Thoracic aorta (tissue), 2 donors: Measurements from ENCODE around the gene DOK6. TPM values are rescaled to one million over a fixed set of nuclear protein-coding genes. Genes with fewer than 3 reads are reported as not detected.
"Not testable (repeated sequence)": the region's sequence is repeated elsewhere in the genome, so short reads cannot be mapped to it uniquely, and the experiment has no call there.

ENCODE experiments used
- ATAC-seq: fragments of 150-250 bp; one replicate; pipeline ENCODE4 v1.8.0; 2017; ENCODE audit warnings: low read depth; ENCODE audit not compliant: insufficient number of reproducible peaks, low FRiP score
- DNase-seq: peaks from one replicate; pipeline ENCODE4 v3.0.0-alpha.2; 2020; ENCODE audit warnings: low spot score
- H3K27ac ChIP-seq, 2 donors: fragments of 200-600 bp; sonication (generic); 1 replicate in 1 of 2; 2 replicates in 1 of 2; pipeline ENCODE4 v1.5.1; 2016; ENCODE audit warnings: mild to moderate bottlenecking in 2 of 2, moderate library complexity in 2 of 2
- H3K27me3 ChIP-seq: fragments of 200-600 bp; sonication (generic); replicated peaks from 2 replicates; pipeline ENCODE4 v1.6.0; 2016; ENCODE audit warnings: mild to moderate bottlenecking; ENCODE audit not compliant: insufficient read depth
- H3K36me3 ChIP-seq: fragments of 200-600 bp; sonication (generic); one replicate; pipeline ENCODE4 v1.5.1; 2016
- H3K4me1 ChIP-seq, 2 donors: fragments of 200-600 bp; sonication (generic); 1 replicate in 1 of 2; 2 replicates in 1 of 2; pipeline versions ENCODE4 v1.5.1 to v1.6.0; 2016; ENCODE audit warnings: low read depth in 2 of 2, mild to moderate bottlenecking in 1 of 2; ENCODE audit not compliant: control insufficient read depth in 1 of 2
- H3K4me3 ChIP-seq: fragments of 200-600 bp; sonication (generic); 2 replicates; pipeline ENCODE4 v1.5.1; 2016; ENCODE audit warnings: mild to moderate bottlenecking
- H3K9me3 ChIP-seq: fragments of 200-600 bp; sonication (generic); 2 replicates; pipeline ENCODE4 v1.5.1; 2016
- CTCF ChIP-seq: fragments of 200-600 bp; sonication (generic); IDR thresholded peaks from one replicate; pipeline ENCODE4 v1.5.1; 2019; ENCODE audit warnings: antibody characterized with exemption
- total RNA-seq, 2 donors: library from RNA; depleted of rRNA; stranded (reverse); fragments of >200 nt; gene quantifications; one replicate each; pipeline versions ENCODE4 v1.1.0 to v1.2.3, GENCODE V29; 2016

Gene DOK6
- total RNA-seq, 2 donors from 2014 or later = 2.0 to 2.1 TPM

GRCh38 chr18:69872661-69873060 lies 472.0 kb downstream of the DOK6 start:
- Histone ChIP-seq H3K9me3 (no peaks in the 10 kb centered on the region), H3K4me1 (no peaks in the 10 kb centered on the region), H3K4me3 (no peak overlapping the region), H3K36me3 (no peaks in the 10 kb centered on the region), H3K27me3 (no peaks in the 10 kb centered on the region), H3K27ac (no peak overlapping the region)
- ATAC-seq (no peak), DNase-seq (no peak)
- TF ChIP-seq CTCF = no peak

- TF ChIP-seq CTCF = no peak
- no peaks in the 10 kb centered on the region for H3K27me3 ChIP-seq
- no peaks in the 10 kb centered on the region for H3K9me3 ChIP-seq
- H3K27ac ChIP-seq = no peak overlapping the region
- DNase-seq = no peak
- H3K4me3 ChIP-seq = no peak overlapping the region
- H3K36me3 ChIP-seq = no peaks in the 10 kb centered on the region
- no peak for ATAC-seq
- H3K4me1 ChIP-seq = no peaks in the 10 kb centered on the region
These were observed 473.4 kb downstream of the DOK6 start for GRCh38 chr18:69874058-69874457.

- DNase-seq (no peak), ATAC-seq (no peak)
- Histone ChIP-seq H3K27ac (no peak overlapping the region), H3K9me3 (no peaks in the 10 kb centered on the region), H3K27me3 (no peaks in the 10 kb centered on the region), H3K4me1 (no peaks in the 10 kb centered on the region), H3K4me3 (no peak overlapping the region), H3K36me3 (no peaks in the 10 kb centered on the region)
- TF ChIP-seq CTCF = no peak
These were observed 475.8 kb downstream of the DOK6 start for GRCh38 chr18:69876490-69876889.

- H3K4me3 ChIP-seq = no peak overlapping the region
- no peak overlapping the region for H3K27ac ChIP-seq
- H3K27me3 ChIP-seq = no peaks in the 10 kb centered on the region
- no peak for ATAC-seq
- no peak for DNase-seq
- TF ChIP-seq CTCF = no peak
- H3K4me1 ChIP-seq = no peaks in the 10 kb centered on the region
- no peaks in the 10 kb centered on the region for H3K36me3 ChIP-seq
- H3K9me3 ChIP-seq = no peaks in the 10 kb centered on the region
These were observed 477.7 kb downstream of the DOK6 start for GRCh38 chr18:69878213-69878933.

- not testable (repeated sequence) for H3K4me1 ChIP-seq, ATAC-seq, H3K36me3 ChIP-seq, DNase-seq, H3K27ac ChIP-seq, H3K27me3 ChIP-seq, H3K9me3 ChIP-seq, H3K4me3 ChIP-seq
These were observed 478.4 kb downstream of the DOK6 start for GRCh38 chr18:69879051-69879450.

GRCh38 chr18:69880083-69880482 lies 479.4 kb downstream of the DOK6 start:
- DNase-seq (no peak), ATAC-seq (no peak)
- no peaks in the 10 kb centered on the region for H3K27me3 ChIP-seq
- H3K4me1 ChIP-seq = no peaks in the 10 kb centered on the region
- no peaks in the 10 kb centered on the region for H3K36me3 ChIP-seq
- no peak overlapping the region for H3K27ac ChIP-seq
- no peak overlapping the region for H3K4me3 ChIP-seq
- no peak for TF ChIP-seq CTCF
- no peaks in the 10 kb centered on the region for H3K9me3 ChIP-seq
